Esophagus squamous epithelium (tissue), 4 donors: ENCODE results near the gene DOC2B.
"Not testable (repeated sequence)": the region's sequence is repeated elsewhere in the genome, so short reads cannot be mapped to it uniquely, and the experiment has no call there.

Source experiments
- POLR2A ChIP-seq, 4 donors: fragments of 450-650 bp; IDR thresholded peaks; one replicate each; pipeline ENCODE4 v1.6.1; 2017; ENCODE audit warnings: antibody characterized with exemption in 4 of 4, mild to moderate bottlenecking in 4 of 4, moderate library complexity in 3 of 4
- TF ChIP-seq, protein P1 (sequence below), 6 experiments: fragments of 450-650 bp in 4 of 6; fragments of 200-600 bp in 2 of 6; sonication (generic) in 2 of 6; IDR thresholded peaks; one replicate each; pipeline ENCODE4 v1.5.1; 2016 to 2019; ENCODE audit warnings: antibody characterized with exemption in 6 of 6, mild to moderate bottlenecking in 4 of 6, moderate library complexity in 4 of 6

DNA sequence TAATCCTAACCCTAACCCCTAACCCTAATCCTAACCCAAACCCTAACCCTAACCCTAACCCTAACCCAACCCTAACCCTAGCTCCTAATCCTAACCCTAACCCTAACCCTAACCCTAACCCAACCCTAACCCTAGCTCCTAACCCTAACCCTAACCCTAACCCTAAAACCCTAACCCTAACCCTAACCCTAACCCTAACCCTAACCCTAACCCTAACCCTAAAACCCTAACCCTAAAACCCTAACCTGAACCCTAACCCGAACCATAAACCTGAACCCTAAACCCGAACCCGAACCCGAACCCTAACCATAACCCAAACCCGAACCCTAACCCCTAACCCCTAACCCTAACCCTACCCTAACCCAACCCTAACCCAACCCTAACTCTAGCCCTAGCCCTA lies 68.3 kb downstream of the DOC2B start:
- TF ChIP-seq, protein P1, sequence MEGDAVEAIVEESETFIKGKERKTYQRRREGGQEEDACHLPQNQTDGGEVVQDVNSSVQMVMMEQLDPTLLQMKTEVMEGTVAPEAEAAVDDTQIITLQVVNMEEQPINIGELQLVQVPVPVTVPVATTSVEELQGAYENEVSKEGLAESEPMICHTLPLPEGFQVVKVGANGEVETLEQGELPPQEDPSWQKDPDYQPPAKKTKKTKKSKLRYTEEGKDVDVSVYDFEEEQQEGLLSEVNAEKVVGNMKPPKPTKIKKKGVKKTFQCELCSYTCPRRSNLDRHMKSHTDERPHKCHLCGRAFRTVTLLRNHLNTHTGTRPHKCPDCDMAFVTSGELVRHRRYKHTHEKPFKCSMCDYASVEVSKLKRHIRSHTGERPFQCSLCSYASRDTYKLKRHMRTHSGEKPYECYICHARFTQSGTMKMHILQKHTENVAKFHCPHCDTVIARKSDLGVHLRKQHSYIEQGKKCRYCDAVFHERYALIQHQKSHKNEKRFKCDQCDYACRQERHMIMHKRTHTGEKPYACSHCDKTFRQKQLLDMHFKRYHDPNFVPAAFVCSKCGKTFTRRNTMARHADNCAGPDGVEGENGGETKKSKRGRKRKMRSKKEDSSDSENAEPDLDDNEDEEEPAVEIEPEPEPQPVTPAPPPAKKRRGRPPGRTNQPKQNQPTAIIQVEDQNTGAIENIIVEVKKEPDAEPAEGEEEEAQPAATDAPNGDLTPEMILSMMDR (IDR thresholded peaks at IDR 0.05) = not testable (repeated sequence)
- TF ChIP-seq POLR2A (IDR thresholded peaks at IDR 0.05) = not testable (repeated sequence)
